Astrocyte (in vitro differentiated cells and primary cell): ENCODE data around the gene MYO15B.

Experiments used
- CTCF ChIP-seq: IDR thresholded peaks from 2 replicates; pipeline ENCODE4 v1.5.1; 2011; ENCODE audit warnings: low read depth, mild to moderate bottlenecking, inconsistent platforms, low read length, moderate library complexity; ENCODE audit not compliant: insufficient read depth
- EZH2 ChIP-seq: IDR thresholded peaks from 2 replicates; pipeline ENCODE4 v1.6.1; 2012; ENCODE audit warnings: mild to moderate bottlenecking, low read length, inconsistent platforms; ENCODE audit not compliant: insufficient read depth

- TF ChIP-seq CTCF (no peak), EZH2 (no peak)
Observed at GRCh38 chr17:75661531-75661930, 73.9 kb downstream of the MYO15B start.
